HG02938 (cell line): Measurements from ENCODE around the gene TEDDM1.
"Not testable (repeated sequence)": the region's sequence is repeated elsewhere in the genome, so short reads cannot be mapped to it uniquely, and the experiment has no call there.

Source experiments
- ATAC-seq: cut with Tn5 transposase; IDR thresholded peaks from one replicate; pipeline ENCODE4 v1.9.1; 2021; ENCODE audit warnings: mild to moderate bottlenecking, moderate library complexity; ENCODE audit not compliant: unreplicated experiment

The TEDDM1 gene

GRCh38 chr1:182400567-182400966 lies at the start of gene TEDDM1:
TEDDM1 (minus strand) TSS chr1:182400667; CDS start chr1:182400485, 182 bp downstream.
- ATAC-seq, result no peak

DNA sequence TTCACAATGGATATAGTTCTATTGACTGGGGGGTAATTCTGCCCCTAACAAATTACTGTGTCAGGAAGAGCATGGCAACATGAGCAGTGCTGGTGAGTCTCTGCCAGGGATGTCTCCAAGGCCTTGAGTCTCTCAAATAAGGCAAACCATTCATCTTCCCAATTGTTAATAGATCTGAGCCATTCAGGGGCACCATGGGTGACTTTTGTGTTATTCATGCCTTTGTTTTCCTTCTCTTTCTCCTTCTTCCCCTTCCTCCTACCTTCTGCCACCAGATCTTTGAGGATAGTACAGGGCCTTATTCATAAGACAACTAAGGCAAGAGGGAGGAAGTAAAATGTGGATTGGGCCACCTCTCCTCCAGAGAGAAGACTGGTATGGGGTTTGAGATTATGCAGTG lies 49.6 kb upstream of the TEDDM1 start, which contains the start of gene RGSL1:
TSS of gene RGSL1 (plus strand) at position 60 of the 400 bp plus-strand sequence. CDS start at position 80, 20 bp downstream.
- no peak for ATAC-seq

DNA sequence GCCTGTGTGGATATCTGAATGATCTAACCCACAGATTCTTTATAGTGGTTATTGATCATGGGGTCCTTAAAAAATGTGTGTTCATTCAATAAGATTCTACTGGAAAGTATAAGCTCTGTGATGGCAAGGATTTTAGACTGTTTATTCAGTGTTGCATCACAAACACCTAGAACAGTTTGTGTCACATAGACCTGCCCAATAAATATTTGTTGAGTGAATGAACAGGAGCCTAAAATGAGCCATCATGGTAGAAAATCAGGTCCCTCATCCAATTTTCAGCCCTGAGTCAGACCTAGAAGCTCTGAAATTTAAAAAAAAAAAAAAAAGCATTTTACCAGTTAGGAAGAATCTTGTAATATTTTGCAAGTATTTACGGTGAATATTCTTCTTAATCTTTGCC lies 47.2 kb upstream of the TEDDM1 start:
- no peak for ATAC-seq

GRCh38 chr1:182447124-182447523 lies 46.7 kb upstream of the TEDDM1 start:
- not testable (repeated sequence) for ATAC-seq

- no peak for ATAC-seq
Observed at GRCh38 chr1:182446033-182446669, 45.7 kb upstream of the TEDDM1 start.

- ATAC-seq, result no peak
Observed at GRCh38 chr1:182444497-182444896, 44.0 kb upstream of the TEDDM1 start.

- ATAC-seq, result no peak
Observed at GRCh38 chr1:182442333-182442732, 41.9 kb upstream of the TEDDM1 start.

DNA sequence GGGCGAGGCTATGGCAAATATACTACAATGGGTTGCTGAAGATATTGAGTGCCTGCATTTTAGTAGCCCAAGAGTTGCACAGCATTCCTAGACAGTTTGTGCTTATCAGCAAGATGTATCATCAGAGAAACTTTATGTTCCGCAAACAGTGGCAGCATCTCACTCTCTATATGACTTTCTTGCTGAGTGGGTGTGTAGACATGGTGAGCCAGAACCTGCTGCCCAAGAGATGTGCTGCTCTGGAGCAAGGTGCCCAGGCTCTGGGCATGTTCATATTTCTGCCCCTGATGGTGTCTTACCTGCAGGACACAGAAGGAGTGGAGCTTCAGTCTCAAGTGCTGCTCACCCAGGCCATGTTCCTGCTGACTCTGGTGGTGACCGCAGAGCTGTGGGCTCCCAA lies 41.3 kb upstream of the TEDDM1 start:
- ATAC-seq, result no peak

GRCh38 chr1:182438326-182438725 lies 37.9 kb upstream of the TEDDM1 start:
- ATAC-seq, result no peak

GRCh38 chr1:182433580-182433979 lies 33.1 kb upstream of the TEDDM1 start:
- no peak for ATAC-seq

DNA sequence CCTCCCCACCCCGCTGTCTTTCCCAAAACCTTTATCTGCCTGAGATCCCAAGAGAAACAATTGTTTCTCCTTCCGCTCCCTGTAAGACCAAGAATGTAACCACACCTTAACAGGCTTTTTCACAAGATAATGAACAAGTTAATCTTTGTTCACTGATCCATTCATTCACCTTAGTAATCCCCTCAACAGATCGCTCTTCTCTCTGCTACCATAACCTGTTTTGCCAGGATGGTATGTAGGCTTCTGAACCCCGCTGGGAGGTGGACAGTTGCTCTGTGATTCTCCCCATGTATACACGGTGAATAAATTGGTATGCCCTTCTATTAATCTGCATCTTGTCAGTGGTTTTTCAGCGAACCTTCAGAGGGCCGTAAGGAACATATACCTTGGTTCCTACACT lies 30.8 kb upstream of the TEDDM1 start:
- ATAC-seq, result no peak

- peak; percentile 33 for ATAC-seq
Observed at GRCh38 chr1:182430263-182431068, 30.0 kb upstream of the TEDDM1 start.

- ATAC-seq, result no peak
Observed at GRCh38 chr1:182428043-182428442, 27.6 kb upstream of the TEDDM1 start.

DNA sequence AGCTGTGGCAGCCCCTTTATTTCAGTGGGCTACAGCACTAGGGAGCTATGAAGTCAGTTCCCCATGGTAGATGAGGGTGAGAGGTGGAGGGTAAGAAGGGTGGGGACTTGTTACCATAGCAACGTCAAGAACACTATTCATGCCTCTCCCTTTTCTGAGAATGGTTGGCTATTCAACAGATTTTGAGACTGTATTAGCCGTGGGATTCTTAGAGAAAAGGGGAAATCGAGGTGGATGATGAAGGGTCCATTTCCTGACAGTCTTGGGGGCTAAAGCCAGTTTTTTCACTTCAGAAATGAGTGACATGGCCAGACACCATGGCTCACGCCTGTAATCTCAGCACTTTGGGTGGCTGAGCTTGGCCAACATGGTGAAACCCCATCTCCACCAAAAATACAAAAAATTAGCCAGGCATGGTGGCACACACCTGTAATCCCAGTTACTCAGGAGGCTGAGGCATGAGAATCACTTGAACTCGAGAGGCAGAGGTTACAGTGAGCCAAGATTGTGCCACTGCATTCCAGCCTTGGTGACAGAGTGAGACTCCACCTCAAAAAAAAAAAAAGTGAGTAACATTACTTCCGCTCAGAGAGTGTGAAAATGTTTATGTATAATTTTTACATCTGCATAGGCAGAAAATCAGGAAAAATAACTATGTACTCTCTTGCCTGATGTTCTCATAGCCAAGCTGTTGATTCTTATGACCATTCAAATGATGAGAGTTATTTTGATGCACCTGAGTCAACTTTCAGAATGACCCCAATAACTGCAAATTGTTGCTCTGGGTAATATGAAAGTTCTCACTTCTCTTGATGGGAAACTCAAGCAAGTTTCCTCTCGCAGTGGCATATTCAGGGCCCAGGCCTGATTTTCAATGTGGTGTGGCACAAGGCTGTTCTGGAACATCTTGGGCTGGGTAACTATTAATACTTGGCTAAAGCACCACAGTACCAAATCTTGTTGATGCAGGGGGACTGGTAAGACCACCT lies 26.3 kb upstream of the TEDDM1 start:
- ATAC-seq, result peak; percentile 72

DNA sequence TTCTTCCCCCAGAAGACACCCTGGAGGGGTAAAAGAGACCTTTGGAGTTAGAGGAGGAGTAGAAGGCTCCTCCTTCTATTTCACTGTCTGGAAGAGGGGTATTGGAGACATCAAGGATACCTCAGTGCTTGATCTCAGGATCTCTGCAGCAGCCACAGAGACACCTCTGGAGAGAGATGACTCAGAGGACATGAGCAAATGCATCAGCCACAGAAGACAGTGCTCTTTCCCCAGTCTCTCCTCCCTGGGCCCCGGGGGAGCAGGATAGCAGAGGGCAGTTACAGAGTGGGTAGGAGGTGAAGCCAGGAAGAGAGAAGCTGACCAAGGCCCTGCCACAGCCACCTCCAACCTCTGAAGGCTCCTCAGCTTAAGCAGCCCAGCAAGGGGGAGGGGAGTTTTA lies 15.3 kb upstream of the TEDDM1 start:
- no peak for ATAC-seq

- ATAC-seq, result no peak
Observed at GRCh38 chr1:182413969-182414368, 13.5 kb upstream of the TEDDM1 start.

DNA sequence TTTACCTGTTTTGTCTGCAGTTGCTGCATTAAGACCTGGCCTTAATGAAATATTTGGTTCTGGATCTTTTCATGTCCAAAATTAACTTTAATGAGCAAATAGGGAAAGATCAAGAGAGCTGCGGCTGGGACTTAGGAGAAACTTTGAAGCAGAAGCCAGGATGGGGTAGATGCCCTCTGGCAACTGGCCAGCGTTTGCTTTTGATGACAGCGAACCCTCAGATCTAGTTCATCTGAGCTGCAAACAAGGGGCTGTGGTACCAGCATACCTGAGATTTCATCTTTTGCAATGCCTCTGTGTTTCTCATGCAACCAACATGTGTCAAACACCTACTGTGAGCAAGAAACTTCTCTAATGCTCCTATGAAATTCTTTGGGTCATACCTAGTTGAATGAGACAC lies 13.0 kb upstream of the TEDDM1 start:
- ATAC-seq, result no peak

- ATAC-seq, result no peak
Observed at GRCh38 chr1:182410620-182411273, 10.3 kb upstream of the TEDDM1 start.

DNA sequence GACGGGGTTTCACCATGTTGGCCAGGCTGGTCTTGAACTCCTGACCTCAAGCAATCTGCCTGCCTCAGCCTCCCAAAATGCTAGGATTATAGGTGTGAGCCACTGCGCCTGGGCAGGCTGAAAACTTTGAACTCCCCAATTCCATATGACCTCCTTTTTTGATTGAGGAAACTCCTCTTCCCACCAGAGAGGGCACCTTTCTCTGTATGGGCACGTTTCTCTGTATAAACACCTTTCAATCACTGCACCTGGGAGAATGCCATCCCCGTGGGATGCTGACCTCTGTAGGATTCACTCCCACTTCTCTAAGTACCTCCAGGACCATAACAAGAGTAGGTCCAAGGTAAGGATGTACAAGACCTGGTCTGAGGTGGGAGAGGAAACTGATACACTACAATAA lies 9.7 kb upstream of the TEDDM1 start:
- no peak for ATAC-seq

- ATAC-seq, result no peak
Observed at GRCh38 chr1:182408435-182409075, 8.1 kb upstream of the TEDDM1 start.
